Natural killer cell (primary cell): ENCODE measurements around the gene LIMS2. TPM values are rescaled to one million over a fixed set of nuclear protein-coding genes. Genes with fewer than 3 reads are reported as not detected.

Experiments
- ATAC-seq, 3 donors: fragments of 150-1000 bp in 2 of 3; fragments of 200-7000 bp in 1 of 3; cut with Tn5 transposase; 1 replicate in 1 of 3; 2 replicates in 2 of 3; pipeline ENCODE4 v1.10.0; 2021; ENCODE audit warnings: mild to moderate bottlenecking in 2 of 3, moderate library complexity in 2 of 3
- DNase-seq, 2 donors: peaks; one replicate each; pipeline versions ENCODE4 v3.0.0 to v3.0.0-alpha.2; 2013 to 2021; ENCODE audit warnings: mixed read lengths in 1 of 2
- H3K27ac ChIP-seq: one replicate; pipeline ENCODE4 v1.5.1; 2013; ENCODE audit warnings: mild to moderate bottlenecking, low read length
- H3K27me3 ChIP-seq: one replicate; pipeline ENCODE4 v1.6.1; 2013; ENCODE audit warnings: low read length; ENCODE audit not compliant: control insufficient read depth, insufficient read depth
- H3K36me3 ChIP-seq: one replicate; pipeline ENCODE4 v1.6.1; 2013; ENCODE audit warnings: low read length; ENCODE audit not compliant: control insufficient read depth, insufficient read depth
- H3K4me1 ChIP-seq: one replicate; pipeline ENCODE4 v1.6.1; 2013; ENCODE audit warnings: low read length; ENCODE audit not compliant: control insufficient read depth, insufficient read depth
- H3K4me3 ChIP-seq: one replicate; pipeline ENCODE4 v1.5.1; 2013; ENCODE audit warnings: low read length
- H3K9me3 ChIP-seq: one replicate; pipeline ENCODE4 v1.6.1; 2013; ENCODE audit warnings: low read length; ENCODE audit not compliant: control insufficient read depth, insufficient read depth
- H3K27ac Mint-ChIP-seq, 2 donors: one replicate each; pipeline ENCODE4 v1.8.0; 2022; ENCODE audit warnings: mild to moderate bottlenecking in 2 of 2, mixed read lengths in 2 of 2, moderate library complexity in 1 of 2
- H3K27me3 Mint-ChIP-seq, 2 donors: one replicate each; pipeline ENCODE4 v1.8.0; 2022; ENCODE audit warnings: low read depth in 2 of 2, mixed read lengths in 2 of 2
- H3K36me3 Mint-ChIP-seq: one replicate; pipeline ENCODE4 v1.8.0; 2022; ENCODE audit warnings: mixed read lengths
- H3K4me1 Mint-ChIP-seq, 2 donors: one replicate each; pipeline ENCODE4 v1.8.0; 2022; ENCODE audit warnings: mixed read lengths in 2 of 2
- H3K4me3 Mint-ChIP-seq: one replicate; pipeline ENCODE4 v1.8.0; 2022; ENCODE audit warnings: mild to moderate bottlenecking, moderate library complexity, mixed read lengths
- H3K9me3 Mint-ChIP-seq, 2 donors: one replicate each; pipeline ENCODE4 v1.8.0; 2022; ENCODE audit warnings: mixed read lengths in 2 of 2
- WGBS: methylation state at CpG from one replicate; pipeline ENCODE4 v1.1.7; 2013; ENCODE audit warnings: missing lambda C conversion rate; ENCODE audit not compliant: insufficient coverage; 5-methylcytosine and 5-hydroxymethylcytosine counted together
- intact Hi-C: fragments of 100-400 bp; cut with micrococcal nuclease; formaldehyde crosslinking; loops from one replicate; pipeline ENCODE4 v1.14.2; 2022
- total RNA-seq, 4 donors: library from RNA; stranded (reverse); fragments of 120-200 nt in 1 of 4; gene quantifications; one replicate each; pipeline versions ENCODE4 v1.2.3 to v1.2.4, GENCODE V29; 2013 to 2022
- TF ChIP-seq, protein P1 (sequence below): fragments of 200-600 bp; IDR thresholded peaks from one replicate; pipeline ENCODE4 v1.8.0; 2022; ENCODE audit warnings: antibody characterized with exemption

LIMS2 gene
- total RNA-seq, 3 donors from 2014 or later (not counting 1 experiment from before 2014, with no cell fraction given): 0.15 to 0.16 TPM; not detected in 1

DNA sequence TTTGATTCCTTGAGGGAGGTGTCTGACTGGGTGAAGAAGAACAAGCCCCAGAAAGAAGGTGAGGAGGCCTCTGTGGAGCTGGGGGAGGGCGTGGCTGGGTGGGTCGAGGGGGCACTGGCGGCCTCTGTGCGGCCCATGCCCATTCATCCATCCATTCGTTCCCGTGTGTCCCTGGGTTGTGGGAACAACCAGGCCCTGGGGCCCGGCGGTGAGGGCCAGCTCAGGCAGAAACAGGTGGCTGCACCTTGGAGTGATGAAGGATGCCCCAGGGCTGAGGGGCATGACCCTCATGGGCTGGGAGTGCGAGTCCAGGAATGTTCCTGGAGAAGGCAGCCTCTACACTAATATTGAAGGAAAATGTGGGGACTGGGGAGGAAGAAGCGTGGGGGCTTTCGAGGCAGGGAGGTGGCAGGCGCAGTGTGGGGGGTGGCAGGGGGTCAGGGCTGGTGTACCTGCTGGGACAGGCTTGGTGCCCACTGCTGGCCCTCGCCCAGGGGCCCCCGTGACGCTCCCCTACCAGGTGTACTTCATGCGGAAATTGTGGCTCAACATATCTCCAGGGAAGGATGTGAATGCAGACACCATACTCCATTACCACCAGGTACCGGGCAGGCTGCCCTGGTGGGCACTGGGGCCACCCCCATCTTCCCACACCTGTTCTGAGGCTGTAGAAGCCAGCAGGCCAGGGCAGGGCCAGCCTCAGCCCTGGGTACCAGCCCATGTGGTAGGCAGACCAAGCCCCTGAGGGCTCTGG lies 40.5 kb downstream of the LIMS2 start:
- Histone ChIP-seq H3K27me3 (no peaks in the 10 kb centered on the region), H3K36me3 (no peaks in the 10 kb centered on the region), H3K27ac (no peak overlapping the region), H3K4me1 (peaks cover 86% of the 10 kb centered on the region), H3K4me3 (no peak overlapping the region), H3K9me3 (no peaks in the 10 kb centered on the region)
- 86% methylated on average over 17 of the region's 17 CpGs for WGBS
- ATAC-seq (no peak), DNase-seq (no peak)
- Mint-ChIP-seq H3K9me3 (no peaks in the 10 kb centered on the region), H3K27ac (no peak overlapping the region), H3K27me3 (no peaks in the 10 kb centered on the region), H3K4me3 (no peak overlapping the region), H3K4me1 (peaks cover 0 to 5% of the 10 kb centered on the region in 2 donors), H3K36me3 (no peaks in the 10 kb centered on the region)
- intact Hi-C loops: no loop called here
- TF ChIP-seq, protein P1, sequence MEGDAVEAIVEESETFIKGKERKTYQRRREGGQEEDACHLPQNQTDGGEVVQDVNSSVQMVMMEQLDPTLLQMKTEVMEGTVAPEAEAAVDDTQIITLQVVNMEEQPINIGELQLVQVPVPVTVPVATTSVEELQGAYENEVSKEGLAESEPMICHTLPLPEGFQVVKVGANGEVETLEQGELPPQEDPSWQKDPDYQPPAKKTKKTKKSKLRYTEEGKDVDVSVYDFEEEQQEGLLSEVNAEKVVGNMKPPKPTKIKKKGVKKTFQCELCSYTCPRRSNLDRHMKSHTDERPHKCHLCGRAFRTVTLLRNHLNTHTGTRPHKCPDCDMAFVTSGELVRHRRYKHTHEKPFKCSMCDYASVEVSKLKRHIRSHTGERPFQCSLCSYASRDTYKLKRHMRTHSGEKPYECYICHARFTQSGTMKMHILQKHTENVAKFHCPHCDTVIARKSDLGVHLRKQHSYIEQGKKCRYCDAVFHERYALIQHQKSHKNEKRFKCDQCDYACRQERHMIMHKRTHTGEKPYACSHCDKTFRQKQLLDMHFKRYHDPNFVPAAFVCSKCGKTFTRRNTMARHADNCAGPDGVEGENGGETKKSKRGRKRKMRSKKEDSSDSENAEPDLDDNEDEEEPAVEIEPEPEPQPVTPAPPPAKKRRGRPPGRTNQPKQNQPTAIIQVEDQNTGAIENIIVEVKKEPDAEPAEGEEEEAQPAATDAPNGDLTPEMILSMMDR: no peak

DNA sequence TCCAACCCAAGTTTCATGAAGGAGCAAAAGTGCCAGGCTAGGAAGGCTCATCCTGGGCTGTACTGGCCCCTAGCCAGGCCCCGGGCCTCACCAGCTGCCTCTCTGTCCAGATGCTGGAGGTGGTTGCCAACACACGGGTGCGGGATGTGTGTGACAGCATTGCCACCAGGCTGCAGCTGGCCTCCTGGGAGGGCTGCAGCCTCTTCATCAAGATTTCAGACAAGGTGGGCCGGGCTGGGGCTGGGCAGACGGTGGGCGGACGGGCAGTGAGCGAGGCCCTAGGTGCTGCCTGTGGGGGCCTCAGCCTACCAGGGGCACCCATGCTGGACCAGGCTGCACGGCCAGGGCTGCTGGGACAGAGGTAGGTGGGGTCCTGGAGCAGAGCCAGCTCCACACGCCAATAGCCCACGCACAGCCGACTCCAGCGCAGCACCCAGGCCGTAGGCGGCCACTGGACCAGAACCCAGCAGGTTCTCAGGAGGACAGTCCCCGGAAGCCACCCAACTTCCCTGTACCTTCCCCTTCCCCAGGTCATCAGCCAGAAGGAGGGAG lies 41.2 kb downstream of the LIMS2 start:
- DNase-seq: no peak
- intact Hi-C loops: no loop called here
- TF ChIP-seq, protein P1: no peak
- Mint-ChIP-seq H3K4me1 (peaks cover 0 to 5% of the 10 kb centered on the region in 2 donors), H3K36me3 (no peaks in the 10 kb centered on the region), H3K4me3 (no peak overlapping the region), H3K27ac (no peak overlapping the region), H3K9me3 (no peaks in the 10 kb centered on the region), H3K27me3 (no peaks in the 10 kb centered on the region)
- H3K36me3 ChIP-seq: no peaks in the 10 kb centered on the region
- no peak overlapping the region for H3K4me3 ChIP-seq
- no peak for ATAC-seq
- peaks cover 80% of the 10 kb centered on the region for H3K4me1 ChIP-seq
- peak overlapping the region; percentile 56 for H3K27ac ChIP-seq
- WGBS: 81% methylated on average over 15 of the region's 16 CpGs
- H3K9me3 ChIP-seq: no peaks in the 10 kb centered on the region
- no peaks in the 10 kb centered on the region for H3K27me3 ChIP-seq

DNA sequence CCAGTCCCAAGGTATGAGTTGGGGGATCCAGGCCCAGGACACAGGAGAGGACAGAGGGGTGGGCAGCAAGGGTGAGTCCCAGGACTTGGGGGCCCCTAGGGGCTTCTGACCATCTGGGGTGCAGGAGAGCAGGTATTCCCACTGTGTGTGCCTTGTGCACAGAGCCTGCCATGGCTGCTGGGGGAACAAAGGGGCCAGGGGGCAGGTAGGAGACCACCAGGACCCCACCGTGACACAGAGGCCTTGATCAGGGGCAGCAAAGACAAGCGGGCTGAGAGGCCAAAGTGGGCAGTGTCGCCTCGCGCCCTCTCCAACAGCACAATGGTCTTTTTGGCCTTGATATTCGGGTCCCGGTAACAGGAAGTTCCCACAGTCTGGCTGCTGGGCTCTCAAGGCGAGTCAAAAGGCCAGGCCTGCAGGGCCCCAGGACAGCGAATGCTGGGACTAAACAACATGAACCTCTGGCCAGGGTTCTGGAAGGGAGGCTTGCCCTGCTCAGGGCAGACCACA lies 41.7 kb downstream of the LIMS2 start:
- peak overlapping the region; percentile 56 for H3K27ac ChIP-seq

More for the DNA sequence above, 41.7 kb downstream of the LIMS2 start:
- Histone ChIP-seq H3K27me3 (no peaks in the 10 kb centered on the region), H3K4me3 (no peak overlapping the region), H3K36me3 (no peaks in the 10 kb centered on the region), H3K4me1 (peaks cover 74% of the 10 kb centered on the region), H3K9me3 (no peaks in the 10 kb centered on the region)
- WGBS: 82% methylated on average over 9 of the region's 9 CpGs
- Mint-ChIP-seq H3K4me1 (peaks cover 0 to 5% of the 10 kb centered on the region in 2 donors), H3K4me3 (no peak overlapping the region), H3K27ac (no peak overlapping the region), H3K36me3 (no peaks in the 10 kb centered on the region), H3K27me3 (no peaks in the 10 kb centered on the region), H3K9me3 (no peaks in the 10 kb centered on the region)
- intact Hi-C loops: no loop called here
- no peak for DNase-seq
- ATAC-seq: no peak
- TF ChIP-seq, protein P1: no peak
